OCI-LY3 (cell line): Measurements from ENCODE around the gene TIMP3.

Source experiments
- EZH2phosphoT487 ChIP-seq: fragments of 200-600 bp; shearing (Covaris generic); IDR thresholded peaks from 2 replicates; pipeline ENCODE4 v1.6.1; 2018; ENCODE audit warnings: antibody characterized with exemption, mixed run types, low read depth
- TF ChIP-seq, protein P1 (sequence below): fragments of 200-600, 300-600 bp; sonication (generic); IDR thresholded peaks from 2 replicates; pipeline ENCODE4 v1.5.1; 2014; ENCODE audit warnings: antibody characterized with exemption, low read length, low read depth

DNA sequence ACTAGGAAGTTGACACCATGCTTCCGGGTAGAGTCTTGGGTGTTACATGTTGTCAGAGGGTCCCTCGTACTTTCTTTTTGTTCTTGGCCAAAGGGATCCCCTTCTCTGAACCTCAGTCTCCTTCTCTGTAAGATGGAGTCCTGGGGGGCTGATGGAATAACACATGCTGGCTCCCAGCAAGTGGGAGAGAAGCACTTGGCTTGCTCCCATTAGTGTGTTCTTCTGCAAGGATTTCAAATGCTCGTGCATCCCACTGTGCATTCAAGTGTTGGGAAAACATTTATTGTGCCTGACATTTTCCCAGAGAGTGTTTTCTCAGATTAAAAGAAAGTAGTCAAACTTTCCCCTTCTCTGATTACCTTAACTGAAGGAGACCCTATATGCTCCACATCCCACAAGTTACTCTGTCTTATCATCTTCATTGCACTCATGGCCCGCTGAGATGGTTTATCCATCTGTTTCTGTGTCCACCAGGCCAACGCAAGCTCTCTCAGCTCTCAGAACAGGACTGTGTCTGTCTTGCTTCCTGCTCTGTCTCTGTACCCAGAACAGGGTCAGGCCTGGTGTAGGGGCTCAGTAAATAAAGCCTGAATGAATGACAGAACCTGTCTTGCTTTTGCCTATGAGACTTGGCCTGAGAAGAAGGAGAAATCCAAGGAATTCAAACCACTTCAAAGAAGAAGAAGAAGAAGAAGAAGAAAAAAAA, 16.0 kb upstream of the TIMP3 start:
- TF ChIP-seq, protein P1, sequence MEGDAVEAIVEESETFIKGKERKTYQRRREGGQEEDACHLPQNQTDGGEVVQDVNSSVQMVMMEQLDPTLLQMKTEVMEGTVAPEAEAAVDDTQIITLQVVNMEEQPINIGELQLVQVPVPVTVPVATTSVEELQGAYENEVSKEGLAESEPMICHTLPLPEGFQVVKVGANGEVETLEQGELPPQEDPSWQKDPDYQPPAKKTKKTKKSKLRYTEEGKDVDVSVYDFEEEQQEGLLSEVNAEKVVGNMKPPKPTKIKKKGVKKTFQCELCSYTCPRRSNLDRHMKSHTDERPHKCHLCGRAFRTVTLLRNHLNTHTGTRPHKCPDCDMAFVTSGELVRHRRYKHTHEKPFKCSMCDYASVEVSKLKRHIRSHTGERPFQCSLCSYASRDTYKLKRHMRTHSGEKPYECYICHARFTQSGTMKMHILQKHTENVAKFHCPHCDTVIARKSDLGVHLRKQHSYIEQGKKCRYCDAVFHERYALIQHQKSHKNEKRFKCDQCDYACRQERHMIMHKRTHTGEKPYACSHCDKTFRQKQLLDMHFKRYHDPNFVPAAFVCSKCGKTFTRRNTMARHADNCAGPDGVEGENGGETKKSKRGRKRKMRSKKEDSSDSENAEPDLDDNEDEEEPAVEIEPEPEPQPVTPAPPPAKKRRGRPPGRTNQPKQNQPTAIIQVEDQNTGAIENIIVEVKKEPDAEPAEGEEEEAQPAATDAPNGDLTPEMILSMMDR = no peak
- TF ChIP-seq EZH2phosphoT487 = no peak
